Activated CD4-positive, alpha-beta T cell treated with anti-CD3 and anti-CD28 coated beads, Interleukin-2, amount 50 U/mL, for 16 hours (primary cell): ENCODE results near the gene SAP30BP.
"Not testable (repeated sequence)": the region's sequence is repeated elsewhere in the genome, so short reads cannot be mapped to it uniquely, and the experiment has no call there.

Experiments
- DNase-seq: peaks from one replicate; pipeline ENCODE4 v3.0.0-alpha.2; 2020

SAP30BP gene

DNA sequence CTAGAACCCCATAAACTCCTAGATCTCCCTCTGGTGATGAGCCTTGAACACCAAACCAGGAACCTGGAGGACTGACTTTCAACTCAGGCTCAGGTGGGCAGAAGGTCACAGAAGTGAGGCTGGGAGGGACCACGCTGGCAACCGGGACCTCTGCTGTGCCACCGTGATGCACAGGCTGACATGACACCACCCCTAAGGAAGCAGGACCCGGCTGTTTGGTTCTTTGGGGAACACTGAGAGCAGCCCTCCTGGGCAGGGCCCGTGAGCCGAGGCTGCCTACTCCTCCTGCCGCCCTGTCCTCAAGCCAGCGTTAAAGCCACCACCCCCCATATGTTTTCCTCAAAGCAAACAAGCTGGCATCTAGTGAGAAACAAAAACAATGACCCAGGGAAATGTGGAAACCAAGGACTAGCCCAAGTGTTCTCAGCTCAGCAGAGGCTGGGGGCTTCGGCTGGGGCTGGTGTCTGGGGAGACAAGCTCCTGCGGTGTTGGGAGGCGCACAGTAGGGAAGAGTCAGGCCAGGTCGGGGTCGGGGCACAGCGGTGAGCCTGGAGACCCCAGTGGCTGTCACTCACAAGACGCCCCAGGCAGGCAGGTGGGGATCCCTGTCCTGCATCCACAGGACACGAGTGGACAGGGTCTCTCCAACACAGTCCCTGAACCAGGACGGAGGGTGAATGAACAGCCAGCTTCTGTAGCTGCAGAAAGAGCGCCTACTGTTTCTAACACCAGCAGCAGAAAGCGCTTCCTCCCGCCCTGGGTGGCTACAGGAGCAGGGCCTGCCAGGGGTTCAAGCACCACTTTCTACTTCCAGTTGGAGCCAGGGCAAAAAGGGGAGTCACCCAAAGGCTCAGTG lies 32.2 kb upstream of the SAP30BP start:
- DNase-seq = no peak

DNA sequence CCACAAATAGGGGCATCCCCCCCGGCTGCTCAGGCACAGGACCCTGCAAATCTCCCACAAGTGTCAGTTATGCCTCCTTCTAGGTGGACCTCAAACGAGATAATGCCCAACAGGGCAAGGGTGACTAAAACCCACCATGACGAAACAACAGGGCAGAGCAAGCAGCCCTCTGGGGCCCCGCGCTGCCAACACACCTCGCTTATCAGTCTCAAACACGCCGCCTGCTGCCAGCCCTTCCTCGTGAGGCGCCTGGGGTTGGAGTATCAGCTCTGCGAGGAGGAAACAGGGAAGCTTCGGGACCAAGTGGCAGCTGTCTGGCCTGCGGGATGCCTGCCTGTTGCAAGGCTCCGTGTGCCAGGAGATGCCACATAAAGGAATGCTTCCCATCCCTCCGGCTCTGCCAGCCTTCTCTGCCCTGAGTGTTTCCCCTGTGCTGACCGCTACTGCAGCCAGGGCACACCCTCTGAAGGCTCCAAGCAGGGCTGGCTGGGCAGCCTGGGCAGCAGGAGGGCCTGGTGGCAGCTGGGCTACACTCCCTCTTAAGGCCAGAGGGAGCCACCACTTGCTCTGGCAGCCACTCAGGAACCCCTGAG lies 31.4 kb upstream of the SAP30BP start:
- DNase-seq = no peak

- DNase-seq = no peak
Observed at GRCh38 chr17:75636381-75637142, 30.6 kb upstream of the SAP30BP start.

- DNase-seq = no peak
Observed at GRCh38 chr17:75637143-75637538, 30.0 kb upstream of the SAP30BP start.

- no peak for DNase-seq
Observed at GRCh38 chr17:75637551-75637950, 29.6 kb upstream of the SAP30BP start.

DNA sequence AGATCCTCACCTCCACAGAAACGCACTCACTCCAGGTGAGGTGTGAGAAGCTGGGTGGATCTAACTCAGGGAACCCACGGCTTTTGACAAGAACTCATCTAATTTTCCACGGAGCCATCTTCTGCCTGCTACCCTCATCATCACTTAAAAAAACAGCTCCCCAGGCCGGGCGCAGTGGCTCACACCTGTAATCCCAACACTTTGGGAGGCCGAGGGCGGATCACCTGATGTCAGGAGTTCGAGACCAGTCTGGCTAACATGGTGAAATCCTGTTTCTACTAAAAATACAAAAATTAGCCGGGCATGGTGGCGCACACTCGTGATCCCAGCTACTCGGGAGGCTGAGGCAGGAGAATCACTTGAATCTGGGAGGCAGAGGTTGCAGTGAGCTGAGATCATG lies 29.1 kb upstream of the SAP30BP start:
- DNase-seq = not testable (repeated sequence)

DNA sequence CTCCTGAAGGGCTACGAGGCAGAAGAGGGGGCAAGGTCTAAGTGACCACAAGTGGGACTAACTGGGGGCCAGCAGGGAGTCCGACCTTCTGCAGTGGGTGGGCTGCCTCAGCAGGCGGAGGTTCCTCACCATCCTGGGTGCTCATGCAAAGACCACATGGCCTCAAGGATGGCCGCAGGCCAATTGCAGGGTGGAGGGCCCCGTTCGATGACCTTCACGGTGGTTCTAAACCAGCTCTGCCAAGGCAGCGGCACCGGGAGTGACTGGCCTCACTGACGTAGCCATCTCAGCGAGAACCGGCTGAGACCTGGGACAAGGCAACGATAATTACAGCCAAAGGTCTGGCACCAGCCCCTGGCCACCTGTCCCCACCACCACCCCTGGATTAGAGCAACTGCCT lies 28.2 kb upstream of the SAP30BP start:
- DNase-seq = no peak

DNA sequence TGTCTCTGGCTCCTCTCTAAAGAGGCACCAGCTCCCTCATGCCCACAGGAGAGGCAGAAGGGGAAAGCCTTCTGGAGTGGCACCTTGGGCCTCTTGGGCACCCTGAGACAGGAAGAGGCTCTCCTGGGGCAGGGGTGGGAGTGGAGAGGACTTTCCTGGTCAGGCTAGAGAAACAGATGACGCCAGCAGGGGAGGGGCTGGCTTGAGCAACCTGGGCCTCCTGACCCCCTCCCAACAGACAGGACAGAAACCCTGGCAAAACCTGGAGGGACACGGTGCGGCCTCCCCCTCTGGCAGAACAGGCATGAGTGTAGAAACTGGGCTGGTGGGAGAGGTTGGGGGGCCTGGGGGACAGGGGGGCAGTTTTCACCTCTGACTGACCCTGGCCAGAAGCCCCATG lies 27.8 kb upstream of the SAP30BP start:
- no peak for DNase-seq

DNA sequence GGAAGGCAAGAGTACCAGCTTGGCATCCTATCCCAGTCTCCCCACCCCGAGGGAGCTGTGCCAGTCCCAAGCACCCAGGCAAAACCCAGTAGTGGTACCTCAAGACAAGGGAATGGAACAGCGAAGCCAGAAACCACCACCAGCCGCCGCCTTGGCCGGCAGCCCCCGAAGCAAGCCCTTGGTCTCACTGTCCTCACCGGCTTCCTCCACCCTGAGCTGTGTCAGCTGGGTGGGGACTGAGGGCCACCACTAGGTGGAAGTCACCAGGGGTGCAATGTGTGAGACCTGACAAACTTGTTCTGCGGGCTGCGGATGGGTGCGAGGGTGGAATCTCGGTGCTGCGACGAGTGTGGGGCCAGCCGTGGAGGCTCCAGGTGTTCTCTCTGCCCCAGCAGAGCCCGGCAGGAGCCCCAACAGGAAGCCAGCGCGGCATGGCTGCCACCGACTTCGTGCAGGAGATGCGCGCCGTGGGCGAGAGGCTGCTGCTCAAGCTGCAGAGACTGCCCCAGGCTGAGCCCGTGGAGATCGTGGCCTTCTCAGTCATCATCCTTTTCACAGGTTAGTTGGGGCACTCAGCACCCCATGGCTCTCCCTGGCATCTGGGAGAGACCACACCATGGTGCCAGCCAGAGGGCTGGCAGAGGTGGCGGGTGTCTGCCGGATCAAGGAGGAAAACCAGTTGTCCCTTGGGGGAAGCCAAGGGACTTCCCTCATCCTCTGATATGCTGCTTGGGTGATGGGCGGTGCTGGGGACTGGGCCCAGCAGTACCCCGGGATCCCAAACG lies 27.2 kb upstream of the SAP30BP start:
- no peak for DNase-seq

GRCh38 chr17:75640556-75641119 lies 26.5 kb upstream of the SAP30BP start:
- DNase-seq = no peak

DNA sequence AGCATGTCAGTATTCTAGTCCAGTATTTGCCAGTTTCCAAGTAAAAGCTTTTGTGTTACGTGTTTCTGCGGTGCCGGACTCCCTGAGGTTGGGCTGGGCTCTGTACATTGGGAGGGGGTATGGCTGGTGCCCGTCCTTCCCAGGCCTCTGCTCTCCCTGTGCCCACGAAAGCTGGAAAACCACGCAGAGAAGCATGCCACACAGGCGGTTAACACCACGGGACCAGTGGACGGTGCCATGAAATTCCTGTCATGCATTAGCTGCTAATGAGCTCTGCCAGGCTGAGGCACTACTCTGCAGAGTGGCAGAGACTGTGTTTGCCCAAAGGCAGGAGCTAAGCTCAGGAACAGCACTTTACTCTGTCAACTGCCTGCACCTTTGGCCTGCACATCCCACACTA lies 25.8 kb upstream of the SAP30BP start:
- no peak for DNase-seq

GRCh38 chr17:75642182-75642783 lies 24.9 kb upstream of the SAP30BP start:
- no peak for DNase-seq

GRCh38 chr17:75642784-75643642 lies 24.1 kb upstream of the SAP30BP start:
- DNase-seq = no peak

- DNase-seq = no peak
Observed at GRCh38 chr17:75643643-75644017, 23.5 kb upstream of the SAP30BP start.

DNA sequence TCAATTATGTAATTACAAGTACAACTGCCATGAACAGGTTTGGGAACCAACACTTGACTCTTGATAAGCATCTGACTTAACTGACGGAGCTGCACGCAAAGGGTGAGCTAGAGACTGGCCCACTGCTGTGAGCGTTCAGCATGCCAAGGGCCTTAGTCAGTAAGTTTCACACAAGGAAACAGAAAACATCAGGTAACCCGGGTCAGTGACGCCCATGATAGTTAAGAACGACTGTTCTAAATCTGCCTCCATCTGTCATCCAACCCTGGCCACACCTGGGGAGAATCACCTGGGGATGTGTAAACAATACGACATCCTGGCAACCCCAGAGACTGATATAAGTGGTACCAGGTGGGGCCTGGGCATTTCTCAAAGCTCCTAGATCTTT lies 21.6 kb upstream of the SAP30BP start:
- DNase-seq = no peak

- DNase-seq = no peak
Observed at GRCh38 chr17:75645889-75646637, 21.1 kb upstream of the SAP30BP start.

DNA sequence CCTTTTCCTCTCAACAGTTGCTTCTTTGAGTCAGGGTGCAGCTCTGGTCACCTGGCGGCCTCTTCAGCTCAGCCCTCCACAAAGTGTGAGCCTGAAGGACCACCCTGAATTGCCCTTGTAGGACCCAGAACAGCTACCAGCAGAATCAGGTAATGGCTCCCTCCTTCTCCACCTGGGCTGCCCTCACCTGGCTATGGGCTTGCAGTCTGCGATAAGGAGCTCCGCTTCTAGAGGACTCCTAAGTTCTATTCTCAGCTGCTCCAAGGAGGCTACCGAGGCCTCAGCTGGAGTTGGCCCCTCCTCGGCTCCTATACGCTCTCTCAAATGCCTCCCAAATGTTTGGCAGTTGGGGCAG lies 20.5 kb upstream of the SAP30BP start:
- DNase-seq = no peak

DNA sequence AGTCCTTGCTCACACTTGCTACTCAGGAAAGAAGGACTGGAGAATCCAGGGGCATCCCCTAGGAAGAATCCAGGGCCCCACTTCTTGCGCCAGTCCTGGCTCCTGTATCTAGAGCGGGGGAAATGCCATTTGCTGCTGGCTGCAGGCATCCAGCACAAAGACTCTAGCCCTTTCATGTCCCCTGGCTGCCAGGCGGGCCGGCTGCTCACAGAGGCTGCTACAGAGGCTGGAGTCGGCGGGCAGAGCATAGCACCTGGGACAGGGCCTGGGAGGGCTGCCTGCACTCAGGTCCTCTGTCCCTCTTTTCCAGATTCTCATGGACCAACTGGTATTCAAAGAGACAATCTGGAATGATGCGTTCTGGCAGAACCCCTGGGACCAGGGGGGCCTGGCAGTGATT lies 20.1 kb upstream of the SAP30BP start:
- no peak for DNase-seq

GRCh38 chr17:75647921-75648320 lies 19.2 kb upstream of the SAP30BP start:
- DNase-seq = no peak

GRCh38 chr17:75649687-75650086 lies 17.5 kb upstream of the SAP30BP start:
- no peak for DNase-seq

GRCh38 chr17:75650874-75651273 lies 16.3 kb upstream of the SAP30BP start:
- no peak for DNase-seq
